ENCODE results near the gene GALNT2. TPM values are rescaled to one million over a fixed set of nuclear protein-coding genes. Genes with fewer than 3 reads are reported as not detected.

Gene GALNT2
- total and polyA plus RNA-seq, 2 of the 13 experiments (the other 11 are each of a cell fraction or from before 2014, with no cell fraction given) = 39.3 to 39.6 TPM

DNA sequence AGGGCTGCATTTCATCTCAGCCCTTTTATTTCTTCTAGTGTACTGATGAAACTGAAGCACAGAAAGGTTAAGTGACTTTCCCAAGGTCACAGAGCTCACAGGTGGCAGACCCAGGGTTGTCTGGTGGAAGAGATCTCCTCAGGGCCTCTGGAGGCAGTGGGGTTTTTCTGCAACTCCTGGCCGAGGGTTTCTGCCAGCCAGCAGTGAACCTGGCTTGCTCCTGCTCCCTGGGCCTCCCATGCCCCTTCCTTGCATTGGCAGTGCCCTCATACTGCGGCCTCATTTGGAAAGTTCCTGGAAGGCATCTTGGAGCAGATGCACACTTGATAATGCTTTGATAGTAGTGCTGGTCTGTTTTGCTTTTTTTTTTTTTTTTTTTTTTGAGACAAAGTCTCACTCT, 7.7 kb downstream of the GALNT2 start:
- CTCF ChIA-PET (ENCODE audit: low intra/inter-chr PET ratio, low total read pairs) = no interaction called here
- intact Hi-C loops (cut with micrococcal nuclease; ENCODE audit: unreplicated experiment) = no loop called here
- Histone ChIP-seq H3K27me3 (ENCODE audit: control insufficient read depth in 1 of 2, insufficient read depth in 2 of 2, low read length in 2 of 2) (no peaks in the 10 kb centered on the region), H3K79me2 (ENCODE audit: insufficient read depth, low read length) (peaks cover 95% of the 10 kb centered on the region), H3K4me3 (replicated peaks in 1 of 3; ENCODE audit: insufficient read depth in 1 of 3, low read depth in 2 of 3, low read length in 3 of 3) (no peak overlapping the region), H3K27ac (ENCODE audit: extremely low read length, insufficient read depth, low read length) (no peak overlapping the region), H3K4me2 (ENCODE audit: low read depth, low read length) (no peak overlapping the region), H3K9ac (ENCODE audit: insufficient read depth, low read depth, low read length) (no peak overlapping the region), H4K20me1 (ENCODE audit: insufficient read depth, low read length) (peaks cover 13% of the 10 kb centered on the region; the same call in 1 of the 2 replicates), H3K4me1 (ENCODE audit: insufficient read depth, low read length) (peaks cover 22% of the 10 kb centered on the region), H2AFZ (ENCODE audit: low read length) (no peak overlapping the region), H3K36me3 (replicated peaks in 1 of 2; ENCODE audit: control insufficient read depth in 1 of 2, insufficient read depth in 2 of 2, low read length in 2 of 2) (peaks cover 0 to 9% of the 10 kb centered on the region in 2 experiments; a peak in 2 of 5 replicates), H3K9me3 (ENCODE audit: low read length) (no peaks in the 10 kb centered on the region)
- in situ Hi-C loops (cut with HindIII; ENCODE audit: extremely low pct_ligation_motif_present, low pct_unique_long_range_greater_than_20kb) = no loop called here
- 84% methylated on average over 2 of the region's 2 CpGs for WGBS (ENCODE audit: low lambda C conversion rate)
- no peak for ATAC-seq
- FAIRE-seq = no peak
- POLR2A ChIA-PET = no interaction called here
- TF ChIP-seq ZNF619 (CRISPR knock-in tag; IDR thresholded peaks at IDR 0.05) (no peak), ZNF556 (CRISPR knock-in tag; IDR thresholded peaks at IDR 0.05; ENCODE audit: borderline replicate concordance) (no peak), GTF3A (CRISPR knock-in tag; conservative IDR thresholded peaks at IDR 0.05) (no peak), SMARCC2 (IDR thresholded peaks at IDR 0.05) (no peak), GABPA (IDR thresholded peaks at IDR 0.05; ENCODE audit: low read depth, low read length) (no peak), GABPA (CRISPR knock-in tag; IDR thresholded peaks at IDR 0.05; ENCODE audit: low read depth) (no peak), SMAD9 (CRISPR knock-in tag; IDR thresholded peaks at IDR 0.05) (no peak), ZNF768 (CRISPR knock-in tag; IDR thresholded peaks at IDR 0.05) (peak; percentile 76; the same call in 1 of the 2 replicates), ZNF382 (CRISPR knock-in tag; IDR thresholded peaks at IDR 0.05; ENCODE audit: borderline replicate concordance) (no peak)
- TF ChIP-seq, protein P1, sequence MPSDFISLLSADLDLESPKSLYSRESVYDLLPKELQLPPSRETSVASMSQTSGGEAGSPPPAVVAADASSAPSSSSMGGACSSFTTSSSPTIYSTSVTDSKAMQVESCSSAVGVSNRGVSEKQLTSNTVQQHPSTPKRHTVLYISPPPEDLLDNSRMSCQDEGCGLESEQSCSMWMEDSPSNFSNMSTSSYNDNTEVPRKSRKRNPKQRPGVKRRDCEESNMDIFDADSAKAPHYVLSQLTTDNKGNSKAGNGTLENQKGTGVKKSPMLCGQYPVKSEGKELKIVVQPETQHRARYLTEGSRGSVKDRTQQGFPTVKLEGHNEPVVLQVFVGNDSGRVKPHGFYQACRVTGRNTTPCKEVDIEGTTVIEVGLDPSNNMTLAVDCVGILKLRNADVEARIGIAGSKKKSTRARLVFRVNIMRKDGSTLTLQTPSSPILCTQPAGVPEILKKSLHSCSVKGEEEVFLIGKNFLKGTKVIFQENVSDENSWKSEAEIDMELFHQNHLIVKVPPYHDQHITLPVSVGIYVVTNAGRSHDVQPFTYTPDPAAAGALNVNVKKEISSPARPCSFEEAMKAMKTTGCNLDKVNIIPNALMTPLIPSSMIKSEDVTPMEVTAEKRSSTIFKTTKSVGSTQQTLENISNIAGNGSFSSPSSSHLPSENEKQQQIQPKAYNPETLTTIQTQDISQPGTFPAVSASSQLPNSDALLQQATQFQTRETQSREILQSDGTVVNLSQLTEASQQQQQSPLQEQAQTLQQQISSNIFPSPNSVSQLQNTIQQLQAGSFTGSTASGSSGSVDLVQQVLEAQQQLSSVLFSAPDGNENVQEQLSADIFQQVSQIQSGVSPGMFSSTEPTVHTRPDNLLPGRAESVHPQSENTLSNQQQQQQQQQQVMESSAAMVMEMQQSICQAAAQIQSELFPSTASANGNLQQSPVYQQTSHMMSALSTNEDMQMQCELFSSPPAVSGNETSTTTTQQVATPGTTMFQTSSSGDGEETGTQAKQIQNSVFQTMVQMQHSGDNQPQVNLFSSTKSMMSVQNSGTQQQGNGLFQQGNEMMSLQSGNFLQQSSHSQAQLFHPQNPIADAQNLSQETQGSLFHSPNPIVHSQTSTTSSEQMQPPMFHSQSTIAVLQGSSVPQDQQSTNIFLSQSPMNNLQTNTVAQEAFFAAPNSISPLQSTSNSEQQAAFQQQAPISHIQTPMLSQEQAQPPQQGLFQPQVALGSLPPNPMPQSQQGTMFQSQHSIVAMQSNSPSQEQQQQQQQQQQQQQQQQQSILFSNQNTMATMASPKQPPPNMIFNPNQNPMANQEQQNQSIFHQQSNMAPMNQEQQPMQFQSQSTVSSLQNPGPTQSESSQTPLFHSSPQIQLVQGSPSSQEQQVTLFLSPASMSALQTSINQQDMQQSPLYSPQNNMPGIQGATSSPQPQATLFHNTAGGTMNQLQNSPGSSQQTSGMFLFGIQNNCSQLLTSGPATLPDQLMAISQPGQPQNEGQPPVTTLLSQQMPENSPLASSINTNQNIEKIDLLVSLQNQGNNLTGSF (CRISPR knock-in tag; IDR thresholded peaks at IDR 0.05) = no peak
- DNase-seq (ENCODE audit: low spot score) = no peak
- BruUV-seq (replicated peaks) = no TSS peak

All from HepG2 (cell line).